MCF 10A (cell line): ENCODE results near the gene FAM120AOS. TPM values are rescaled to one million over a fixed set of nuclear protein-coding genes. Genes with fewer than 3 reads are reported as not detected.

ENCODE experiments used
- BruUV-seq: library from RNA; stranded (reverse); fragments of 400-500 nt; replicated peaks from 2 replicates; lab custom pipeline; 2021; lab: Mats Ljungman, UMichigan
- CTCF ChIA-PET: fragments of 300-600 bp; sonication (Branson Sonifier 250); formaldehyde crosslinking; extraction: SDS; loops from one replicate; lab custom pipeline; 2021; ENCODE audit warnings: antibody characterized with exemption, inconsistent platforms; lab: Yijun Ruan, JAX
- POLR2A ChIA-PET: fragments of 300-600, 350-650 bp; sonication (Branson Sonifier 250); formaldehyde crosslinking; extraction: SDS; loops from one replicate; lab custom pipeline; 2020; ENCODE audit warnings: antibody characterized with exemption, inconsistent platforms; lab: Yijun Ruan, JAX
- DNase-seq: peaks from one replicate; pipeline ENCODE4 v3.0.0-alpha.2; 2018; ENCODE audit not compliant: unreplicated experiment
- H3K27ac Mint-ChIP-seq: one replicate; pipeline ENCODE4 v1.8.0; 2022; ENCODE audit warnings: mild to moderate bottlenecking, low read depth, mixed read lengths; ENCODE audit not compliant: unreplicated experiment
- H3K27me3 Mint-ChIP-seq: one replicate; pipeline ENCODE4 v1.8.0; 2022; ENCODE audit warnings: mixed read lengths; ENCODE audit not compliant: insufficient read depth, unreplicated experiment
- H3K36me3 Mint-ChIP-seq: one replicate; pipeline ENCODE4 v1.8.0; 2022; ENCODE audit warnings: mild to moderate bottlenecking, moderate library complexity, mixed read lengths; ENCODE audit not compliant: insufficient read depth, unreplicated experiment
- H3K4me1 Mint-ChIP-seq: one replicate; pipeline ENCODE4 v1.8.0; 2022; ENCODE audit warnings: mixed read lengths; ENCODE audit not compliant: insufficient read depth, unreplicated experiment
- H3K4me3 Mint-ChIP-seq: one replicate; pipeline ENCODE4 v1.8.0; 2022; ENCODE audit warnings: mild to moderate bottlenecking, moderate library complexity, mixed read lengths; ENCODE audit not compliant: unreplicated experiment
- H3K9me3 Mint-ChIP-seq: one replicate; pipeline ENCODE4 v1.8.0; 2022; ENCODE audit warnings: mixed read lengths; ENCODE audit not compliant: unreplicated experiment
- intact Hi-C: fragments of 100-400 bp; cut with micrococcal nuclease; formaldehyde crosslinking; loops from 2 replicates; pipeline ENCODE4 v1.14.1; 2022
- total RNA-seq: library from RNA; stranded (reverse); gene quantifications from 2 replicates; pipeline ENCODE4 v1.2.3, GENCODE V29; 2022
- TF ChIP-seq, protein P1 (sequence below): fragments of 200-600 bp; IDR thresholded peaks from one replicate; pipeline ENCODE4 v1.8.0; 2022; ENCODE audit warnings: antibody characterized with exemption, mild to moderate bottlenecking; ENCODE audit not compliant: unreplicated experiment

FAM120AOS gene
- total RNA-seq, 1 experiment from 2014 or later = 50.1 TPM

- Mint-ChIP-seq H3K4me3 (no peak overlapping the region), H3K4me1 (peaks cover 6% of the 10 kb centered on the region), H3K36me3 (peaks cover 25% of the 10 kb centered on the region), H3K9me3 (no peaks in the 10 kb centered on the region), H3K27ac (no peak overlapping the region), H3K27me3 (no peaks in the 10 kb centered on the region)
- ChIA-PET CTCF (interaction anchor here (0.9 kb wide), 1 partner anchor 78 kb away, joined by 3 read pairs; no protein-coding TSS in a partner anchor), POLR2A (interaction anchor here (0.6 to 0.9 kb wide), 2 partner anchors 9 to 16 kb away, joined by 3 read pairs; no protein-coding TSS in a partner anchor)
- intact Hi-C loops = no loop called here
- BruUV-seq = no TSS peak
- TF ChIP-seq, protein P1, sequence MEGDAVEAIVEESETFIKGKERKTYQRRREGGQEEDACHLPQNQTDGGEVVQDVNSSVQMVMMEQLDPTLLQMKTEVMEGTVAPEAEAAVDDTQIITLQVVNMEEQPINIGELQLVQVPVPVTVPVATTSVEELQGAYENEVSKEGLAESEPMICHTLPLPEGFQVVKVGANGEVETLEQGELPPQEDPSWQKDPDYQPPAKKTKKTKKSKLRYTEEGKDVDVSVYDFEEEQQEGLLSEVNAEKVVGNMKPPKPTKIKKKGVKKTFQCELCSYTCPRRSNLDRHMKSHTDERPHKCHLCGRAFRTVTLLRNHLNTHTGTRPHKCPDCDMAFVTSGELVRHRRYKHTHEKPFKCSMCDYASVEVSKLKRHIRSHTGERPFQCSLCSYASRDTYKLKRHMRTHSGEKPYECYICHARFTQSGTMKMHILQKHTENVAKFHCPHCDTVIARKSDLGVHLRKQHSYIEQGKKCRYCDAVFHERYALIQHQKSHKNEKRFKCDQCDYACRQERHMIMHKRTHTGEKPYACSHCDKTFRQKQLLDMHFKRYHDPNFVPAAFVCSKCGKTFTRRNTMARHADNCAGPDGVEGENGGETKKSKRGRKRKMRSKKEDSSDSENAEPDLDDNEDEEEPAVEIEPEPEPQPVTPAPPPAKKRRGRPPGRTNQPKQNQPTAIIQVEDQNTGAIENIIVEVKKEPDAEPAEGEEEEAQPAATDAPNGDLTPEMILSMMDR = no peak
- no peak for DNase-seq
Observed at GRCh38 chr9:93488244-93488643, 34.9 kb upstream of the FAM120AOS start.

GRCh38 chr9:93486268-93486667 is 32.9 kb upstream of the FAM120AOS start:
- no TSS peak for BruUV-seq
- Mint-ChIP-seq H3K4me1 (peaks cover 11% of the 10 kb centered on the region), H3K9me3 (no peaks in the 10 kb centered on the region), H3K36me3 (peaks cover 25% of the 10 kb centered on the region), H3K4me3 (no peak overlapping the region), H3K27me3 (no peaks in the 10 kb centered on the region), H3K27ac (peak overlapping the region; percentile 39)
- DNase-seq = no peak
- TF ChIP-seq, protein P1 = no peak
- ChIA-PET CTCF (no interaction called here), POLR2A (interaction anchor here (1.3 to 1.6 kb wide), 2 partner anchors 12 to 33 kb away, joined by 3 to 5 read pairs; partner anchors contain the start of gene FAM120AOS)
- intact Hi-C loops = no loop called here

DNA sequence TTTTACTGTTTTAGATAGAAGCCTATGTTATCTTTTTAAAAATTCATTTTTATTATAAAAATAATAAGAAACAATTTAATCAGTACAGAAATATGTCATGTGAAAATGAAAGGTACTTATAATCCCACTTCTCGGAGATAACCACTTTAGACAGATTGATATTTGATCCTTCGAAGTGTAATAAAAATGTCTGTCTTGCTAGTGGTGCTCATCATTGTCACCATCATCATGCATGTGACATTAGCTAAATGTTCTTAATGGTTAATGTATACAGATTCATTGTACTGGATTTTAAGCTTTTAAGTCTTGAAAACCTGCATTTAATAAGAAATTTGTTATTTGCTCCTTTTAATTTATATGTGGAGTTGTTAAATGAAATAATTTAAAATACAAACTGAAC is 30.1 kb upstream of the FAM120AOS start:
- no peak overlapping the region for H3K27ac Mint-ChIP-seq
- no peak for DNase-seq
- TF ChIP-seq, protein P1 = no peak
- H3K36me3 Mint-ChIP-seq = peaks cover 32% of the 10 kb centered on the region
- ChIA-PET CTCF (interaction anchor here (0.5 to 1.3 kb wide), 4 partner anchors 12 to 90 kb away, joined by 3 to 5 read pairs (median 4); no protein-coding TSS in a partner anchor), POLR2A (interaction anchor here (0.6 to 0.9 kb wide), 5 partner anchors 9 to 199 kb away, joined by 3 read pairs; no protein-coding TSS in a partner anchor)
- intact Hi-C loops = no loop called here
- no peak overlapping the region for H3K4me3 Mint-ChIP-seq
- H3K4me1 Mint-ChIP-seq = peaks cover 11% of the 10 kb centered on the region
- BruUV-seq = no TSS peak
- no peaks in the 10 kb centered on the region for H3K9me3 Mint-ChIP-seq
- H3K27me3 Mint-ChIP-seq = no peaks in the 10 kb centered on the region

DNA sequence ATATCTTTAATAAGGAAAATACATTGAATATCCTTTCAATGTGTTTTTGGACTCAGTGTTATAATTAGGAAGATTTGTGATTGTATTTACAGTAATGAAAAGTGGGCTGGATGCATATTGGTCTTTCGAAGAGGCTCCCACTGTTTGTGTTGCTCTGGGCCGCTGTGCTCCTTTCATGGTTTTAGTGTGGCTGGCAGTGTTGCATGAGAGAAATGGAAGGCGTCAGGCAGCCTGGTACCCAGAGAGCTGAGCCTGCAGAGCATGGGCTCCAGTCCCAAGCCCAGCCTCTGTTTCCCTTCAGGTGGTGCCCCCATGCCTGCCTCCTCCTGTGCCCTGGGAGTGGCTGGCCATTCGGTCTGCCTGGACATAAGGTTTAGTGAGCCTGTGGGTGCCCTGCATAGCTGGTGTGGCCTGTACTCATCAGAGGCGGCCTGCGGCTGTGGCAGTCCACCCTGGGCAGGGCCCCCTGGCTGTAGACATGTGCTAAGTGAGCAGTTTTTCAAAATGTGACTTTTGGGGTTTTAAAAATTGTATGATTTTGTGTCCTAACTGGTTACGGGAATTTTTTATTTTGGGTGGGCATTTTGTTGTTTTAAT is 27.4 kb upstream of the FAM120AOS start:
- intact Hi-C loops = no loop called here
- DNase-seq = no peak
- ChIA-PET CTCF (no interaction called here), POLR2A (no interaction called here)
- H3K4me3 Mint-ChIP-seq = no peak overlapping the region
- BruUV-seq = no TSS peak
- no peak overlapping the region for H3K27ac Mint-ChIP-seq
- TF ChIP-seq, protein P1 = no peak
- H3K9me3 Mint-ChIP-seq = no peaks in the 10 kb centered on the region
- H3K36me3 Mint-ChIP-seq = peaks cover 20% of the 10 kb centered on the region
- no peaks in the 10 kb centered on the region for H3K27me3 Mint-ChIP-seq
- H3K4me1 Mint-ChIP-seq = peaks cover 10% of the 10 kb centered on the region
